Upper lobe of left lung (tissue), 4 donors: Measurements from ENCODE around the gene BAIAP2L2.

Experiments used
- CTCF ChIP-seq, 6 experiments: fragments of 450-650 bp in 4 of 6; fragments of 200-600 bp in 2 of 6; sonication (generic) in 2 of 6; IDR thresholded peaks; one replicate each; pipeline ENCODE4 v1.5.1; 2016 to 2019; ENCODE audit warnings: antibody characterized with exemption in 6 of 6
- EP300 ChIP-seq, 4 donors: sonication (generic); formaldehyde crosslinking; IDR thresholded peaks; one replicate each; pipeline ENCODE4 v1.5.1; 2017; ENCODE audit warnings: antibody characterized with exemption in 4 of 4, control low read depth in 2 of 4
- POLR2A ChIP-seq, 4 donors: fragments of 450-650 bp; IDR thresholded peaks; one replicate each; pipeline ENCODE4 v1.5.1; 2016 to 2017; ENCODE audit warnings: antibody characterized with exemption in 4 of 4, mild to moderate bottlenecking in 2 of 4
- POLR2AphosphoS5 ChIP-seq, 2 donors: sonication (generic); formaldehyde crosslinking; IDR thresholded peaks; one replicate each; pipeline ENCODE4 v1.5.1; 2017; ENCODE audit warnings: antibody characterized with exemption in 2 of 2

DNA sequence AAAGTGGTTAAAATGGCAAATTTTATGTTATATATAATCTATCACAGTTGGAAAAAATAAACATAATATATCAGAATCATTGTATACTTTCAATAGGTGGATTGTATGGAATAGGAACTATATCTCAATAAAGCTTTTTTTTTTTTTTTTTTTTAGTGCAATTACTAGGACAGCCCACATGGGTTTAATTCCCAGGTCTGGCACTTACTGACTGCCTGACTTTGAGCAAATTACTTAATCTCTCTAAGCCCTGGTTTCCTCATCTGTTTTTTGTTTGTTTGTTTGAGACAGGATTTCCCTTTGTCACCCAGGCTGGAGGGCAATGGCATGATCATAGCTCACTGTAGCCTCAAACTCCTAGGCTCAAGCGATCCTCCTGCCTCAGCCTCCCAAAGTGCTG, 26.1 kb upstream of the BAIAP2L2 start:
- TF ChIP-seq POLR2AphosphoS5 (IDR thresholded peaks at IDR 0.05) (no peak), CTCF (IDR thresholded peaks at IDR 0.05) (no peak), EP300 (IDR thresholded peaks at IDR 0.05) (no peak), POLR2A (IDR thresholded peaks at IDR 0.05) (no peak)
